Retinal pigment epithelial cell (primary cell): ENCODE measurements around the gene COIL.

Experiments
- DNase-seq: peaks from one replicate; pipeline ENCODE4 v3.0.0-alpha.2; 2010; ENCODE audit warnings: low read depth
- H3K4me3 ChIP-seq: 2 replicates; pipeline ENCODE4 v1.5.1; 2011; ENCODE audit warnings: mild to moderate bottlenecking, low read length, control low read depth, moderate library complexity
- TF ChIP-seq, protein P1 (sequence below): conservative IDR thresholded peaks from 2 replicates; pipeline ENCODE4 v1.5.1; 2011; ENCODE audit warnings: low read depth, low read length, control low read depth, inconsistent platforms

The COIL gene

DNA sequence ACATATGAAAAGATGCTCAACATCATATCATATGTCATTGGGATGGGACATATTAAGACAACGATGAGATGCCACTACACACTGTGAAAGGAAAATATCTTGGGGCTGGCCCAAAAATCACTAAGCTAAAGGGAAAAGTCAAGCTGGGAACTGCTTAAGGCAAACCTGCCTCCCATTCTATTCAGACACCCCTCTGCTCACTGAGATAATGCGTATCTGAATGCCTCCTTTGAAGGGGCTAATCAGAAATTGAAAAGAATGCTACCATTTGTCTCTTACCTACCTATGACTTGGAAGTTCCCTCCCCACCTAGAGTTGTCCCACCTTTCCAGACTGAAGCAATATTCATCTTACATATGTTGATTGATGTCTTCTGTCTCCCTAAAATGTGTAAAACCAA, 35.8 kb downstream of the COIL start:
- TF ChIP-seq, protein P1, sequence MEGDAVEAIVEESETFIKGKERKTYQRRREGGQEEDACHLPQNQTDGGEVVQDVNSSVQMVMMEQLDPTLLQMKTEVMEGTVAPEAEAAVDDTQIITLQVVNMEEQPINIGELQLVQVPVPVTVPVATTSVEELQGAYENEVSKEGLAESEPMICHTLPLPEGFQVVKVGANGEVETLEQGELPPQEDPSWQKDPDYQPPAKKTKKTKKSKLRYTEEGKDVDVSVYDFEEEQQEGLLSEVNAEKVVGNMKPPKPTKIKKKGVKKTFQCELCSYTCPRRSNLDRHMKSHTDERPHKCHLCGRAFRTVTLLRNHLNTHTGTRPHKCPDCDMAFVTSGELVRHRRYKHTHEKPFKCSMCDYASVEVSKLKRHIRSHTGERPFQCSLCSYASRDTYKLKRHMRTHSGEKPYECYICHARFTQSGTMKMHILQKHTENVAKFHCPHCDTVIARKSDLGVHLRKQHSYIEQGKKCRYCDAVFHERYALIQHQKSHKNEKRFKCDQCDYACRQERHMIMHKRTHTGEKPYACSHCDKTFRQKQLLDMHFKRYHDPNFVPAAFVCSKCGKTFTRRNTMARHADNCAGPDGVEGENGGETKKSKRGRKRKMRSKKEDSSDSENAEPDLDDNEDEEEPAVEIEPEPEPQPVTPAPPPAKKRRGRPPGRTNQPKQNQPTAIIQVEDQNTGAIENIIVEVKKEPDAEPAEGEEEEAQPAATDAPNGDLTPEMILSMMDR = no peak
- no peak for DNase-seq
- H3K4me3 ChIP-seq = no peak overlapping the region

DNA sequence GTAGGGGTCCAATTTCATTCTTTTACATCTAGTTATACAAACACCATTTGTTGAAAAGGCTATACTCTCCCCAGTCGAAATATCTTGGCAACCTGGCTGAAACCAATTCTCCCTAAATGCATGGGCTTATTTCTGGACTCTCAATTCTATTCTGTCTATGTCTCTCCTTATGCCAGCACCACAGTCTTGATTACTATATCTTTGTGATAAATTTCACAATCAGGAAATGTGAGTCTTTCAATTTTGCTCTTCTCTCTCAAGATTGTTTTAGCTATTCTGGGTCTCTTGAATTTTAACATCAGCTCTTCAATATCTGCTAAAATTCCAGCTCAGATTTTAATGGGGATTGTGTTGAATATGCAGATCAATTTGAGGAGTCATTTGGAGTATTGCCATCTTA, 41.1 kb downstream of the COIL start:
- DNase-seq = no peak
- no peak overlapping the region for H3K4me3 ChIP-seq
- TF ChIP-seq, protein P1 = no peak

DNA sequence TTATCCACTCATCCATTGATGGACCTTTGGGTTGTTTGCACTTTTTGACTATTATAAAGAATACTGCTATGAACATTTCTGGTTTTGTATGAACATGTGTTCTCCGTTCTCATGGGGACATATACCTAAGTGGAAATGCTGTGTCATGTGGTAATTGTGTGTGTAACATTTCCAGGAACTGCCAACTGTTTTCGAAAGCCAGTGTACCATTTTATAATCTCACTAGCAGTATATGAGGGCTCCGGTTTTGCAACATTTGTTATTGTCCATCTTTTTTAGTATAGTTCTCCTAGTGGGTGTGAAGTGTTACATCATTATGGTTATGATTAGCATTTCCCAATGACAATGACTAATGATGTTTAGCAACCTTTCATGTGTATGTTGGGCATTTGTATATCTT, 41.9 kb downstream of the COIL start:
- H3K4me3 ChIP-seq = no peak overlapping the region
- TF ChIP-seq, protein P1 = no peak
- no peak for DNase-seq

DNA sequence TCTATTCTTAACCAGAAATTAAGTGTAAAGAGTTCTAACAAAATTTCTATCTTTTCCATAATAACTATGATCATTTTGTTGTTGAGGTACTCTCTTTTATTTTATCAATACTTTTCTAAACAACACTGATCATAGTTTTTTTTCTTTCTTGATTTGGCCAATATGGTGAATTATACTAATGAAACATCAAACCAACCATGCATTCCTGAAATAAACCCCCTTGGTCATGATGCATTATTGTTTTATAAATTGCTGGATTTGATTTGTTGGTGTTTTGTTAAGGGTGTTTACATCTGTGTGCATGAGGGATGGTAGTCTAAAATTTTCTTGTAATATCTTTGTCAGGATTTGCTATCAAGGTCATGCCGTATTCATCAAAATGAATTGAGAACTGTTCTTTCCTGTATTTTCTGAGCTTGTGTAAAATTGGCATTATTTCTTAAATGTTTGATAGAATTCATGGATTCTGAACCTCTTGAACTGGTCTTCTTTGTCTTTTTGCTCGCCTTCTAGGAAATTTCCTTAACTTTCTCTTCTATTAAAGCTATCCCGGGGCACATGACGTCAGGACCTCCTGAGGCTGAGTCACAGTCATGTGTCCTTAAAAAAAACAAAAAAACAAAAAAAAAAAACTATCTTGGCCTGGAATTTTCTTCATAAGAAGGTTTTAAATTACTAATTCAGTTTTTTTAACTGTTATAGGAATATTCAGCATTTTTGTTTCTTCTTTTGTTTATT, 43.1 kb downstream of the COIL start:
- DNase-seq = no peak
- TF ChIP-seq, protein P1 = no peak
- H3K4me3 ChIP-seq = no peak overlapping the region

DNA sequence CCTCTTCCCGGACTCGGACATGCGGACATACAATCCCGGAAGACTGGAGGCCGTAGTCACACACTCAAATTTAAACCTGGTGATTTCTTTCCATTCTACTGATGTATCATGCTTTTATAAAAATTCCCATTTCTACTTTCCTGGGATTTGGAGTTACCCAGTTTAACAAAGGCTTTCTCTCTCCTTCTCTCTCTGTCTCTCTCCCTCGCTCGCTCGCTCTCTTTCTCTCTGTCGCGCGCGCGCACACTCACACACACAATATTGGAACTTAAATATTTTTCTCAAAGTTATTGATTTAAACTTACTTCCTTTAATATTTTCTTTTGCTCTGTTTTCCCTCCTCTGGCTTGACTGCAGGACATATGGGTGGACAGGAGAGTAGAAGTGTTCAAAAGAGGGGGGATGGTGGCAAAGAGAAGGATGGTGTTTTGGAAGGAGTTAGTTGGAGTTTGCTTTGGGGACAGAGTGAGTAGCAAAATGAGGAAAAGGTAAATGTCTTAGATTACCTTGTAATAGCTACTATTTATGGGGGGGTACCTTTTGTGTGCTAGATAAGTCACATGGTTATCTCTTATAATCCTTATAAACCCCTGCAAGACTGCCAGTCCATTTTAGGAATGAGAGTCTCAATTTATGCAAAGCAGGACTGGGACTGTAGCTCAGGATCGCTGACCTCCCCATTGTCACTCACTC, 46.1 kb downstream of the COIL start:
- H3K4me3 ChIP-seq = peak overlapping the region; percentile 85
- no peak for DNase-seq
- TF ChIP-seq, protein P1 = no peak

DNA sequence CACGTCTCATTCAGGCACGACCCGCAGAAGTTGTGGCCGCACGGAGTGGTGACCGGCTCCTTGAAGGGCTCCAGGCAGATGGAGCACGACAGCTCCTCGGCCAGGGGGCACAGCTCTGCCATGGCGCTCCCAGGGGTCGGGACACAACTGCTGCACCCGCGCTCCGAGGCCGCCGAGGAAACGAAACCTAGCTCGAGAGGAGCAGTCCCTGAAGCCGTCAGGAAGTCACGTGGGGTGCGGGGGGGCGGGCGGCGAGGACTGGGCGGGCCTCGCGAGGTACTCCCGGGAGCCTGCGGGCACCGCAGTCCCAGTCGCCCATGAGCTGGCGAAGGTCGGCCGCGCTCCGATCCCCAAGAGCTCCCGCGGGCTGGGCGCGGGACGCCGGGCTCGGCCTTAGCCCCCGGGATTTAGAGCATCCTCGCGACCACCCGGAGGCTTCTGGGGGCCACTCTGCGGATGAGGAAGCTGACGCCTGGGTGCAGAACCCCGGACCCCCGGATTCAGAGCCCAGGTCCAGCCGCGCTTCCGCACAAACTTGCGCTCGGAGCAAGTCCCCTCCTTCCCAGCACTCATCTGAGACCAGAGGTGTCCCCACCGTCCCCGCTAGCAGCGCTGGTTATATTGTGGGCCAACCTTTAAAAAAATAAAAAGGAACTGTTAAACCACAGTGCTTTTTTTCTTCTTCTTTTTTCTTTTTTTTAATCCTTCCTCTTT, 46.8 kb downstream of the COIL start, which contains the start of gene TRIM25:
Gene TRIM25 (minus strand): TSS at position 183 of the 714 bp plus-strand sequence. CDS start 61 bp downstream, at position 122.
- peak within 1 kb of the TSS; percentile 85 for H3K4me3 ChIP-seq
- DNase-seq = peak; percentile 28
- TF ChIP-seq, protein P1 = no peak
